ENCODE results near the gene TMEM139.
"Not testable (repeated sequence)": the region's sequence is repeated elsewhere in the genome, so short reads cannot be mapped to it uniquely, and the experiment has no call there.

The TMEM139 gene

GRCh38 chr7:143289421-143289820, 4.7 kb downstream of the TMEM139 start:
- no peak for DNase-seq (ENCODE audit: low read depth)

DNA sequence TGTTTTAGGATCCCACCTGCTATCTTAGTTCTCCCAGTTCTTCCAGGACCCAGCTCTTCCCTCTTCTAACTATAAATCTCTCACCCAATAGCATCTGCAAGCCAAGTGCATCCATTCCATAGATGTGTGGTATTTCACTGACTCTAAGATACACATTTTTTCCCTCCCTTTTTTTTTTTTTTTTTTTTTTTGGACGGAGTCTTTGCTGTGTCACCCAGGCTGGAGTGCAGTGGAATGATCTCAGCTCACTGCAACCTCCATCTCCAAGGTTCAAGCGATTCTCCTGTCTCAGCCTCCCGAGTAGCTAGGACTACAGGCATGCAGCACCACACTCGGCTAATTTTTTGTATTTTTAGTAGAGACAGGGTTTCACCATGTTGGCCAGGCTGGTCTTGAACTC, 5.1 kb downstream of the TMEM139 start:
- not testable (repeated sequence) for DNase-seq (ENCODE audit: low read depth)

DNA sequence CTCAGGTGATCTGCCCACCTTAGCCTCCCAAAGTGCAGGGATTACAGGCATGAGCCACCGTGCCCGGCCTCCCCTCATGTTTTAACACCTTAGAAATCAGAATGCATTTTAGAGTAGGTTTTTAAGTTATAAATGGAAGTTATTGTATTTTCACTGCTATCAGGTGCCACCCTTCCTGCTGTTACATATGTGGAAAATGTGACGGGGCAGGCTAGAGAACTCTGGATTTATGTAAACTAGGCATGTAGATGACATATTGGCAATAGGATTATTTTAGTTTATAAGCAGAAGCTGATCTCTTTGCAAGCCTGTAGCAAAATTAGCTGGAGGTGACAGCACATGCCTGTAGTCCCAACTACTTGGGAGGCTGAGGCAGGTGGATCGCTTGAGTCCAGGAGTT, 5.5 kb downstream of the TMEM139 start:
- DNase-seq (ENCODE audit: low read depth) = no peak

DNA sequence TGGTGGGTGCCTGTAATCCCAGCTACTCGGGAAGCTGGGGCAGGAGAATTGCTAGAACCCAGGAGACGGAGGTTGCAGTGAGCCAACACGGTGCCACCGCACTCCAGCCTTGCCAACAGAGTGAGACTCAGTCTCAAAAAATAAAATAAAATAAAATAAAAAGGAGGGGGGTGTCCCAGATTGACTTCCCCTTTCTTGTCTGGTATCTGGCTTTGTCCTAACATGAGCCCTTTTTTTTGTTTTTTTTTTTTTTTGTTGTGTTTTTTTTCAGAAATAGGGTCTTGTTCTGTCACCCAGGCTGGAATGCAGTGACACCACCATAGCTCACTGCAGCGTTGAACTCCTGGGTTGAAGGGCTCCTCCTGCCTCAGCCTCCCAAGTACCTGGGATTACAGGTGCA, 8.1 kb downstream of the TMEM139 start:
- DNase-seq (ENCODE audit: low read depth) = no peak

- peak; percentile 78 for DNase-seq (ENCODE audit: low read depth)
These were observed 11.1 kb downstream of the TMEM139 start for GRCh38 chr7:143295870-143296269.

DNA sequence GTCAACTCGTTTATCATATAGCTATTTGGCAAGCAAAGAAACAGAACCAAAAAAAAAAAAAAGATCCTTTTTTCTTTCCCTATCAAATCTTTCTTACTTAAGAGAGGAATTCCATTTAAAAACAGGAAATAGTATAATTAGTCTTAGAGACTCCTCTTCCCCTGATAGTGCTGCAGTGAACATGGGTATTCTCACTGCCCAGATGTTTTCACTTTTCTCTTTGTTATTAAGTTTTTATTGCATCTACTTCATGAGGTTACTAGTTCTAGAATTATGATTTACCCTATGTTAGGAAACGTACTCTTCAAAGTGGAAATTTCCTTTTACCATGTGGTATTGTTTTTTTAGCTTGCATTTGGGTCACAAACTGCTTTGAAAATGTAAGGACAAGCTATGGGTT, 11.9 kb downstream of the TMEM139 start:
- DNase-seq (ENCODE audit: low read depth) = no peak

GRCh38 chr7:143299346-143299745, 14.6 kb downstream of the TMEM139 start:
- peak; percentile 34 for DNase-seq (ENCODE audit: low read depth)

DNA sequence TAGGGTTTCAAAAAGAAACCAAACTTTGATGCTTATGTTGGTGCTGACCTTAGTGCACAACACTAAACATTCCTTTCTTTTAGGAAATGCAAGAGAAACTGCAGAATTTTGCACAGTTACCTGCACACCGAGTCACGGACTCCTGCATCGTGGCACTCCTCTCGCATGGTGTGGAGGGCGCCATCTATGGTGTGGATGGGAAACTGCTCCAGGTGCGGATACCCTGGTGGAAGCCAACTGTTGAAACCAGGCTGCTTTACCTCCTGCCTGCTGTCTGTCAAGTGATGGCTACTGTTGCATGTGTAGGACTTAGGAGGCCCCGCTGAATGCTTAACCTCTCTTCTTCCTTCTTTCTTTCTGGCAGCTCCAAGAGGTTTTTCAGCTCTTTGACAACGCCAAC, 15.1 kb downstream of the TMEM139 start:
- DNase-seq (ENCODE audit: low read depth) = no peak

DNA sequence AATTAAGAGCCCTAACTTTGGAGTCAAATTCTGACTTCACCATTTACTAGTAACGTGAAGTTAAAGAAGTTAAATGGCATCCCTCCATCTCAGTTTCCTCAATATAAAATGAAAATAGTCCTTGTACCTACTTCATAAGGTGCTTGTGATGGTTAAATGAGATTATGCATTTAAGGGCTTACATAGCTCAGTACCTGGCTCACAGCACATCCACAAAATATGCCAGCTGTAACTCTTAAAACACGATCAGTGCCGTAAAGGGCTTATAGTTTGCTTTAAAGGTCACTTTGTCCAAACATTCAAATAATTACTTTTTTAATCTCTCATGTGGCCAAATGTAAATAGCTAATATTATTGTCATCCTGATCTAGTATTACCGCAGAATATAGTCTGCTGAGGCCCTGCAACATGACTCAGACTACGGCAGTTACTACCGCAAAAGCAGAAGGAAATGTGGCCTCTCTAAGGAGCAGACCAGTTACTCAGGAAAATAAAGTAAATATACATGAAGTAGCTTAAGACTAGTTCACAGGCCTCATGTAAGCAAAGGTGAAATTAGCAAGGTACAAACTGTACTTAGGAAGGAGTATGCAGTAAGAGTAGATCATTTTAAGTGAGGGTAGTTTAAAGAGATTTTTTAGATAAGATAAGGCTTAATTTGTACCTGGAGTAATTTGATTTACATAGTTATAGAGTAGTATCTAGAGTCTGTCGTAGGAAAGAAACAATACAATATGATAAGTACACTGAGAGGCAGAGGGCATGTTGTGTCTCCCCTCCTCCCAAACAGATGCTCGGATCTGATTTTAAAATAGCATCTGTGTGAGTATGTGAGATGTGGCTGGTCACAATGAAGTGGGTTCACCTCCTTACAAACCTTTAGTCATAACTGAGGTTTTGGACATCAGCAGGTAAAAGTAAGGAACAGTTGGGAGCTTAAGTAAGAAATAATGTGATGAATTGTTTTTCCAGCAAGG, 16.5 kb downstream of the TMEM139 start:
- DNase-seq (ENCODE audit: low read depth) = peak; percentile 83

GRCh38 chr7:143303733-143304132, 19.0 kb downstream of the TMEM139 start:
- DNase-seq (ENCODE audit: low read depth) = no peak

DNA sequence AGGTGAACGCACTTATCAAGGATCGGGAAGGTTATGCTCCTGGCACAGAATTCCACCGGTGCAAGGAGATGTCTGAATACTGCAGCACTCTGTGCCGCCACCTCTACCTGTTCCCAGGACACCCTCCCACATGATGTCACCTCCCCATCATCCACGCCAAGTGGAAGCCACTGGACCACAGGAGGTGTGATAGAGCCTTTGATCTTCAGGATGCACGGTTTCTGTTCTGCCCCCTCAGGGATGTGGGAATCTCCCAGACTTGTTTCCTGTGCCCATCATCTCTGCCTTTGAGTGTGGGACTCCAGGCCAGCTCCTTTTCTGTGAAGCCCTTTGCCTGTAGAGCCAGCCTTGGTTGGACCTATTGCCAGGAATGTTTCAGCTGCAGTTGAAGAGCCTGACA, 20.2 kb downstream of the TMEM139 start:
- no peak for DNase-seq (ENCODE audit: low read depth)

DNA sequence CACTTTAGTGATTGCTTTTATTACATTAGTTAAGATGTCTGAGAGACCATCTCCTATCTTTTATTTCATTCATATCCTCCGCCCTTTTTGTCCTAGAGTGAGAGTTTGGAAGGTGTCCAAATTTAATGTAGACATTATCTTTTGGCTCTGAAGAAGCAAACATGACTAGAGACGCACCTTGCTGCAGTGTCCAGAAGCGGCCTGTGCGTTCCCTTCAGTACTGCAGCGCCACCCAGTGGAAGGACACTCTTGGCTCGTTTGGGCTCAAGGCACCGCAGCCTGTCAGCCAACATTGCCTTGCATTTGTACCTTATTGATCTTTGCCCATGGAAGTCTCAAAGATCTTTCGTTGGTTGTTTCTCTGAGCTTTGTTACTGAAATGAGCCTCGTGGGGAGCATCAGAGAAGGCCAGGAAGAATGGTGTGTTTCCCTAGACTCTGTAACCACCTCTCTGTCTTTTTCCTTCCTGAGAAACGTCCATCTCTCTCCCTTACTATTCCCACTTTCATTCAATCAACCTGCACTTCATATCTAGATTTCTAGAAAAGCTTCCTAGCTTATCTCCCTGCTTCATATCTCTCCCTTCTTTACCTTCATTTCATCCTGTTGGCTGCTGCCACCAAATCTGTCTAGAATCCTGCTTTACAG, 20.8 kb downstream of the TMEM139 start:
- DNase-seq (ENCODE audit: low read depth) = peak; percentile 56

DNA sequence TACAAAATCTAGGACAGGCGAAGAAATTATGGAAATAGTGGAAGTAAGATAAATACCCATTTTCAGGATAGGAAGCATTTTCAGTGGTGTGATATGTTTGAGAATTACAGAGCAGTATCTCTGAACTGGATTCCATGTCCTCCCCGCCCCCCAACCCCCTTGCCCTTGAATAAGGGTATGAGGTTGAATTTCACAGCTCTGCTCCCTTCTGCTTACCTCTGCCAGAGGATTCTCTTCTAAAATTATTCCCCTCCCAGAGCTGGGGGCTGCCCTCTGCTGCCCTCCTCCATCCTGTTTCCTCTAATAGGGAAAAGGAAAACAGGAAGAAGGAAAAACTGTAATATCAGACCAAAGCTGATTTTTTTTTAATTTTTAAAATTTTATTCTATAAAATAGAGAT, 23.9 kb downstream of the TMEM139 start:
- no peak for DNase-seq (ENCODE audit: low read depth)

- no peak for DNase-seq (ENCODE audit: low read depth)
These were observed 29.4 kb downstream of the TMEM139 start for GRCh38 chr7:143314127-143314526.

GRCh38 chr7:143315776-143316175, 31.0 kb downstream of the TMEM139 start, which contains the start of gene CLCN1:
CLCN1 (plus strand) TSS chr7:143316111; CDS start chr7:143316213, 102 bp downstream.
- no peak for DNase-seq (ENCODE audit: low read depth)

- DNase-seq (ENCODE audit: low read depth) = no peak
These were observed 31.7 kb downstream of the TMEM139 start for GRCh38 chr7:143316492-143316891.

DNA sequence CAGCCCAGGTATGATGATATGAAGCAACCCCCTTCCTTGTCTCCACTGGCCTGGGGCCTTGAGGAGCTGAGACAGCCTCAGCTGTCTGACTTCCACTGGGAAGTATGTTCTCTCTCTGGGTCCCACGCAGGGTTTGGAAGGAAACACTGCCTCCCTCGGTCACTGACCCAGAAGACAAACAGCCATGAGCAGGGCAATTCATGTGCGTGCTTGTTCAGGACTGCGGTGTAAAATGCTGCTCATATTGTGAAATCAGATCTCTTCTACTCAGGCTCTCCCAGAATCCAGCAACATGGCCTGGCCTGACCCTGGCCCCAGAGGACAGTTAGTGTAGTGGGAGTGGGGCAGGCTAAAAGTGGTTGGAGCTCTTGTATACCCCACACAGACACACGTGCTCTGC, 33.9 kb downstream of the TMEM139 start:
- DNase-seq (ENCODE audit: low read depth) = peak; percentile 80

DNA sequence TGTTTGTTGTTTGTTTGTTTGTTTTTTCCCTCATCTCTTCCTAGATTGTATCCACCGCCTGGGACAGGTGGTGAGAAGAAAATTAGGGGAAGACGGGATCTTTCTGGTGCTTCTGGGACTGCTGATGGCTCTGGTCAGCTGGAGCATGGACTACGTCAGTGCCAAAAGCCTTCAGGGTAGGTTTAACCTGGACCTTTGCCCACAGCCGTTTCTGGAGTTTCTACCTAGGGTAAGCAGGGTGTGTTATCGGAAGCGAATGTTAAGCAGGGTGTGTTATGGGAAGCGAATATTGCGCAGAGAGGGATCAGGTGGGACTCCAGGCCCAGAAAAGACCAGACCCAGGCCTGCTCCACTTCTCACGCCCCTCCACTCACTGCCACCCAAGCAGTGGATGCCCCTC, 35.9 kb downstream of the TMEM139 start:
- DNase-seq (ENCODE audit: low read depth) = no peak

- DNase-seq (ENCODE audit: low read depth) = no peak
These were observed 36.5 kb downstream of the TMEM139 start for GRCh38 chr7:143321242-143321641.

- no peak for DNase-seq (ENCODE audit: low read depth)
These were observed 37.0 kb downstream of the TMEM139 start for GRCh38 chr7:143321734-143322133.

DNA sequence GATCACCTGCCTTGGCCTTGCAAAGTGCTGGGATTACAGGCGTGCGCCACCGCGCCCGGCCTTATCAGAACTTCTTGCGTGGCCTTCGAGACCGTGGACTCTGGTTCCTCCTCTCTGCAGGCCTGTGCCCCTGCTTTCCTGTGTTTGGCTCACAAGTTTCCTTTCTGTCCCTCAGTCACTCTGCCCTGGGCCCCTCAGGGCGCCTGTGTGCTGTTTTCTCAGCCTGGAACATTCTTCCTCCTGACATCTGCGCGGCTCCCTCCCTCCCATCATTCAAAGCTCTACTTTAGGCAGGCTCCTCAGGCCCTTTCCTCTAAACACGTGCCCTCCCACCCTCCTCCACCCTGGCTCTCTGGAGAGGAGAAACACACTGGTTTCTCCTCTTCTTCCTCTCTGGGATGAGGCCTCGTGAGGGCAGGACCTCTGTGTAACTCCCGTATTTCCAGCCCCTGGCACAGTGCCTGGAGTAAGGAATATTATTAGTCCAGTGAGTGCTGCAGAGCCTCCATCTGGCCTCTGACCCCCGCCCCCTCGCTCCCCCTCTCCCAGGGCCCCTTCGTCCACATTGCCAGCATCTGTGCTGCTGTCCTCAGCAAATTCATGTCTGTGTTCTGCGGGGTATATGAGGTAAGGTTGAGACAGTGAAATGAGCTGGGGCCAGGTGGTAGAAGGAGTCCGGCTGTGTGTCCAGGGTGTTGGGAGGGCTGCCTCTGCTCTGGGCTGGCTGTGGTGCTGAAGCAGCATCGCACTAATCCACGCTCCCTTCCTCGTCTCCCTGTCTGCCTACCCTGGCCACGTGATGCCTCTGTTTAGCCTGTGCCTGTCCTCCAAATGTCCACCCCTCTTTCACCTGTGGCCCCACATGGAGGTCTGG, 38.2 kb downstream of the TMEM139 start:
- no peak for DNase-seq (ENCODE audit: low read depth)

DNA sequence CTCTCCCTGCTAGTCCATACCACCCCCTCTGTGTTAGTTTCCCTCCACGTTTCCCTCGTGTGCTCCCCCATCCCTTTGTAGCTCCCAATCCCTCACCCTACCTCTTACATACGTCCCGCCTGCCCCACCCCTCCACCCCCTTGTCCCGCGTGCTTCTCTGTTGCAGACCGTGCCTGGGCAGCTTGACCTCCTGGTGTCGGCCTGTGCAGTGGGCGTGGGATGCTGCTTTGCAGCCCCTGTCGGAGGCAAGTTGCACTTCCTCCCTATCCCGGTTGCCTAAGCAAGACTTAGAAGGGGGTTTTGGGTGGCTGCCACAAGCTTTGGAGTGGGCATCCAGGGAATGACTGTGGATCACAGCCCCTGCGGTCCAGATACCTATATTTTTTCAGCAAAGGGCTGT, 38.9 kb downstream of the TMEM139 start:
- no peak for DNase-seq (ENCODE audit: low read depth)
